Activated T-helper 9 cell treated with anti-CD3 and anti-CD28 coated beads, Interleukin-2, amount 50 U/mL, for 16 hours (primary cell): Measurements from ENCODE around the gene LAD1.

Experiments
- DNase-seq: peaks from one replicate; pipeline ENCODE4 v3.0.0-alpha.2; 2020; ENCODE audit warnings: low read depth

The LAD1 gene

DNA sequence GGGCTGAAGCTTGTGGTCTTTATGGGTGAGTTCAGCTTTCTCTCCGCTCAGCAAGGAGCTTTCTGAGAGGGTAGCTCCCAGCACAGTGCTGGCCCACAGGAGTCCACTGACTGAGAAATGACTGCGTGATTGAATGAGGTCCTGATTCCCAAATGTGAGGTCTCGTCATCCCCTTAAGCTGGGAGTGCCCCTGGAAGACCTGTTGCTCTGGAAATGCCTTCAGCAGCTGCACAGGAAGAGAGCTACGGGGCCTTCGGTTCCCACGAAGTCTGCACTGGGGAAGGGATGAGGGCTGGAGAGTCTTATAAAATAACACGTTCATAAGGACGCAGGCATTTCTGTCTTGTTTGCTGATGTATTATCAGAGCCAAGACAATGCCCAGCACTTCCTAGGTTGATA lies 35.7 kb downstream of the LAD1 start:
- DNase-seq = no peak

DNA sequence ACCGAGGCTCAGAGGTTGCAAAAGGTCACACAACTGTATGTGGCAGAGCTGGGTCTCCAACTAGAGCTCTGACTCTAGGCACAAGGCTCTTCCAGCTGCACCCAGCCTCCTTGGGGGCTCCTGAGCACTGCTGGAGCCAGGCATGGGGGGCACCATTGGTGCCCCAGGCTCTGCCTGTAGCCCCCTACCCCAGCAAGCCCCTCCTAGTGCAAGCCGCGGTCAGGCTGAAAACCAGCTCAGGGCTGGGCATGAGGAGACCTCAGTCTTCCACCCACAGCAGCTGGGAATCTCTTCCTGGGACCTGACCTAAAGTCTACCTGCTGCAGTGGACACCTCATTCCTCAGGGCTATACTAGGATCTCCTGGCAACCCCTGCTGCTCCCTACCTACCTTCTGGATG lies 36.2 kb downstream of the LAD1 start:
- DNase-seq = no peak

DNA sequence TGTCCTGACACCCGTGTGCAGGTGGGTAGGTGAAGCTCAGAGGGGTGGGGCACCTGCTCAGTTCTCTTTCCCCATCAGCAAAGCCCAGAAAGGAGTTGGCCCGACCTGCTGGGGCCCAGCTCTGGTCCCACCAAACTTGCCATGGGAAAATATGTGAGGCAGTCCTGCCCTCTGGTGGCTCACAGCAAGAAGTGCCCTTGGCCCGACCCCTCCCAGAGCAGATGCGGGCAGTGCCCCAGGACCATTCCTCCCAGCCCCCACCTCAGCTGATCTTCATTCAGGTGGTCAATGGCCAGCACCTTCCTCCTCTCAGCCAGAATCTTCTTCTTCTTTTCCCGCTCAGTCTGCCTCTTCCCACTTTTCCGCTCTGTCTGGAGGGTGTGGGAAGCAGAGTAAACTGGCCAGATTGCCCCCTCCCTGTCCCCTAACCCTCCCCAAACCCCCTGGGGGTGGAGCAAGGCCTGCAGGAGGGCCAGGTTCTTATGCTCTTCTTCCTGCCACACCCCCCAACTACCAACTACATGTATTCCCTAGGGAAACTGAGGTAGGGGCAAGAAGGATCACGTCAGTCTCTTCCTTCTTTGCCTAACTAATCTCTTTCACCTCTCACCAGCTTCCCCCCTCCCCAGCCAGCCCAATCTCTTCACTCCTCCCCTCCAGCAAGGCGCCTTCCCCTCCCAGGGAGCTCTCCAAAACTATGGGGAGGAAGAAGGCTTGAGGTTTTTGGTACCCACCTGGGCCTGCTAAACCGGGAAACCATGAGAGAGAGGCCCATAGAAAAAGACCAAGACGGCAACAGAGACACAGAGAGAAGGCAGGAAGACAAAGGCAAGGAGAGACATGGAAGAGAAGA lies 37.2 kb downstream of the LAD1 start:
- no peak for DNase-seq

DNA sequence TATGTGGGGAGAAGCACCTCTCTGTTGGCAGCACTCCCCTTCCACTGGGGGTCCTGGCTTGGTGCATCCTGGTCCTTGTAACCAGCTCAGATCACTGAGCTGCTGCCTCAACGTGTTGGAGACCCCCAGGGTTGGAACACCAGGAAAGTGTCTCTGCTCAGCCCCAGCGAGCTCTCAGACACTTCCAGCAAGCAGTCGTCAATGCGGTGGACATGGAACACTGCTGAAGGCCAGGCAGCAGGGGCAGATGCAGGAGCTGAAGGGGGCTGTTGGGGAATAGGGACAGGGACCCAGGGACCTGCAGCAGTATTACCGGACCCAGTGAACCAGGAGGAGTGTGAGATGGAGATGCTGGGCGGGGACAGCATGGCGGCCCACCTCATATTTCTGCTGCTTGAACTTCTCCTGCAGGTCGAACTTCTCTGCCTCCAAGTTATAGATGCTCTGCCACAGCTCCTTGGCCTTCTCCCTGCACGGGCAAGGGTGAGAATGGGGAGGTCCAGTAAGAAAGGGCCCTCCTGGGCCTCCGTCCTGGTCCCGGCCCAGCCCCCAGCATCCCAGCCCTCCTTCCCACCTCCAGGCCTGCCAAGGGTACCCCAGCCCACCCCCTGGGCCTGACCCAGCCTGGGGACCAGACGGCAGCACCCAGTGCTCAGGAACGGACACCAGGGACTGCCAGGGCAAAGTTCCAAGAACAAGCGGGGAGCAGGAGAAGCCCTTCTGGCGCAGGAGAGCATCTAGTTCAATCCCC lies 38.0 kb downstream of the LAD1 start:
- no peak for DNase-seq

DNA sequence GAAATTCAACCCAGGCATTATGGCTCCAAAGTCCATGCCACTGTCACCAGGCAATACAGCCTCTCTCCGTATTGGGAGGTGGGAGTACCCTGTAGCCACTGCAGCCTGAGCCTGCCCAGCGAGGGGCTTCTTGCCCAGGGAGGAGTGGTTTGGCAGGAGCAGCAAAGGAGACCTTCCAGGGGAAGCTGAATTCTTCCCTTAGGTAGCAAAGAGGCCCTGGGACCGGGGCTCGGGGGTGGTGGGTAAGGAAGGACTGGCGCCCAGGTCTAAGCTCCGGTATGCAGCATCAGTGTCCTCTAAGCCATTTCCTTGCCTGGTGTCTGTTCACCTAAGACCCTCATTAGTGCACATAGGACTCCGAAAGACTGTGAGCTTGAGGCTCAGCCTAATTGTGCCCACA lies 38.6 kb downstream of the LAD1 start:
- DNase-seq = no peak

DNA sequence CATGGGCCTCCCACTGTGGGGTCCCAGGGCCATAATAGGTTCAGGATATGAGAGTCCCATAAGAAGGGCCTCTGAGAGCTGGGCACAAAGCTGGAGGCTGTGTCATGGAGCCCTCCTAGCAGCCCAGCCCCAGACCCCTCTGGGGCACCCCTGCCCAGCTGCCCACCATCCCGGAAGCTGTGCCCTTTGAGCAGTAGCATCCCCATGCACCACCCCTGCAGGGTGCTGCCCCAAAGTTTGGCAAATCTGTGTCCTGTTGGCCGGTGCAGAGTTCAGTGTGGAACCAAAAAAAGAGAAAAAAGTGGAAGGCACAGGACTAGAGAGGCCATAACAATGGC lies 39.3 kb downstream of the LAD1 start:
- DNase-seq = no peak

DNA sequence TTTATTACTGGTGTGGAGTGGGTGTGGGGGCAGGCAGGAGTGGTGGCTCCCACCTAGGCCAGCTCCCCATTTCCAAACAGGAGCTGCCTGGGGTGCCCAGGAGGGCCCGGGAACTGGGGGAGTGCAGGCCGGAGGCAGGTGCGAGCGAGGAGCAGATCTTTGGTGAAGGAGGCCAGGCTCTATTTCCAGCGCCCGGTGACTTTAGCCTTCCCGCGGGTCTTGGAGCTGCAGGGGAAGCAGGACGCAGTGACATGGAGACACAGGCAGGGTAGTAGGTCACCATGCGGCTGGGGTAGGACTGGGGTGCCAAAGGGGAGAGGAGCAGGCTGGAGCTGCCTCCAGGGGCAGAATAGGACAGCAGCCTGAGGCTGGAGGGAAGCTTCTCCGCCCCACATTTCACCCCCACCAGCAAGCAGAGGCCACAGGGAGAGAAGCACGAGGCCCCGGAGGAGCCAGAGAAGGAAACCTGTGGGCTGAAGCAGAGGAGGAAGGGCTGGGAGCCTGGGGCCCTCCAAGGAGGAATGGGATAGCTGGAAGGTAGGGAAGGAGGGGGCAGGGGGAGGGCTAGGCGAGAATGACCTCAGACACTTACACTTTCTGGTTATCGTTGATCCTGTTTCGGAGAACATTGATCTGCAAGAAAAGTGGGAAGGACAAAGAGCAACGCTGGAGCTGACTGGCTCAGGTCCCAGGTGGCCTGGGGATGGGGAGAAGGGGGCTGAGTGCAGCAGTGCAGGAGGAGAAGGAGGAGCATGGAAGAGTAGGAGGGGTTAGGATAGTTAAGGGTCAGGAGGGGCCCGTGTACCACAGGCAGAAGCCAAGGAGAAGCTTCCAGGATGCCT lies 39.9 kb downstream of the LAD1 start:
- no peak for DNase-seq

GRCh38 chr1:201358596-201358995 lies 40.5 kb downstream of the LAD1 start:
- no peak for DNase-seq

GRCh38 chr1:201357636-201358348 lies 41.3 kb downstream of the LAD1 start:
- no peak for DNase-seq

GRCh38 chr1:201357211-201357610 lies 41.9 kb downstream of the LAD1 start:
- no peak for DNase-seq

DNA sequence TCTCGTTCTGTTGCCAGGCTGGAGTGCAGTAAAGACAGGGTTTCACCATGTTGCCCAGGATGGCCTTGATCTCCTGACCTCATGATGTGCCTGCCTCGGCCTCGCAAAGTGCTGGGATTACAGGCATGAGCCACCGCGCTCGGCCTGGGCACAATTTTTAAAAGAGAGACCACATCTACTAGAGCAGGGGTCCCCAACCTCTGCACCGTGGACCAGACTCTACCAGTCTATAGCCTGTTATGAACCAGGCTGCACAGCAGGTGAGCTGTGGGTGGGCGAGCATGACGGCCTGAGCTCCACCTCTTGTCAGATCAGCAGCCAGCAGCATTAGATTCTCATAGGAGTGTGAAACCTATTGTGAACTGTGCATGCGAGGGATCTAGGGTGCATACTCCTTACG lies 42.4 kb downstream of the LAD1 start:
- no peak for DNase-seq

DNA sequence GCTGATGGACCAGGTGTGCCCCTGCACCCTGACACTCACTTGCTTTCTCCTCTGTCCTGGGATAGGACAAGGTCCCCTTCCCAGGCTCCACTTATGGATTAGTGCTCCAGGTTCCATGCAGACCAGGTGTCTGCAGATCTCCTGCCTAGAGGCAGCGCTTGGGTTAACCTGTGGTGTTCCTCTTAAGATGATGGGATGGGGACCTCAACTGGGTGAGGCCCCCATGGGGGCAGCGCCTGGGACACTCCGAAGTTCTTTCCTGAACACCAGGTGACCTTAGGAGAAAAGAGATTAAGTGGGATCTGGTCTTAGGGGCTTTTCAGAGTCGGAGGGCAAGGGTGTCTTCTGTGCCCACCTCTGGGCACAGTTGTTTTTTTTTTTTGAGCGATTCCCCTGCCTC lies 42.9 kb downstream of the LAD1 start:
- no peak for DNase-seq

- no peak for DNase-seq
Observed at GRCh38 chr1:201355471-201355870, 43.7 kb downstream of the LAD1 start.

GRCh38 chr1:201354901-201355295 lies 44.2 kb downstream of the LAD1 start:
- no peak for DNase-seq

- no peak for DNase-seq
Observed at GRCh38 chr1:201354151-201354900, 44.8 kb downstream of the LAD1 start.

DNA sequence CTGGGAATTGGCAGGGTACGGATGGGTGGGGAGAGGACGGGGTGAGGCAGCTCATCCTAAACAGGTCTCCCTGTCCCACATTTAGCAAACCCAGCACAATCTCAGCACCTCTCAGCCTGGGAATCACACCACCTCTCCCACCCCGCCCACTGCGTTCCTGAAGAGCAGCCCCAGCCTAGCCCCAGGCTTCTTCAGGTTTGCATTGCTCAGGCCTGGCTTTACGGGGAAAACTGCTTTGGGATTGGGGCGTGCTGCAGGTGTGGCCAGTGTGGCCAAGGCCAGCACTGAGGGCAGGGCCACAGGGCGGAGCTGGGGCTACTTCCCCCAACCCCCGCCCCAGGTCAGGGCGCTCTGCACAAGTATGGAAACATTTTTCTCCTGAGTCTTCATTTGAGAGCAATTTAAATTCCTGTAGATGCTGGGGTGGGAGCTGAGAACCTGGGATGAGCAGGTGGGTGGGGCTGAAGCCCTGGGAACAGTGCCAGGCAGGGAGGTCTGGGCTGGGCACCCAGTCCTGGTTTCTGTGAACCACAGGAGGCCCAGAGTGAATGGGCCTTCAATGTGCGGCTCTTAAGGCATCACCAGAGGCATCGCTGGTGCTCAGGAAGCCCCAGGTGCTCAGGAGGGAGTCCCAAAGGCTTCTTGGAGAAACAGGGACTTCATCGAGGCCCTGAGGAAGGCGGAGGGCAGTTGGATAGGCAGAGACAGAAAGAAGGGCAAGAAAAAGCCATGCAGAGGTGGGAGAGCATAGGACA lies 45.8 kb downstream of the LAD1 start:
- no peak for DNase-seq

DNA sequence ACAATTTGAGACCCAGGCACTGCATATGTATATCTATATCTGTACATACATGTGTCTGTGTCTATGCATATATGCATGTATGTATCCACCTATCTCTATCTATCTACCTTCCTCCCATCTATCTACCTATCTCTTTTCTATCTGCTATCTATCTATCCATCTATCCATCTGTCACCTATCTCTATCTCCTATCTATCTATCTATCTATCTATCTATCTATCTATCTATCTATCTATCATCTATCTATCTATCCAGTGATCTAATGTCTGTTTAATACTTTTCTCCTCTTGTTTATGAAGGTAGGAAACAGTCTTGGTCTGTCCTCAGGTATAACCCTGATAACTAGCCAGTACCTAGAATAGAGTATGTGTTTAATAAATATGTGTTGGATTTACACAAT lies 47.5 kb downstream of the LAD1 start:
- DNase-seq = no peak

DNA sequence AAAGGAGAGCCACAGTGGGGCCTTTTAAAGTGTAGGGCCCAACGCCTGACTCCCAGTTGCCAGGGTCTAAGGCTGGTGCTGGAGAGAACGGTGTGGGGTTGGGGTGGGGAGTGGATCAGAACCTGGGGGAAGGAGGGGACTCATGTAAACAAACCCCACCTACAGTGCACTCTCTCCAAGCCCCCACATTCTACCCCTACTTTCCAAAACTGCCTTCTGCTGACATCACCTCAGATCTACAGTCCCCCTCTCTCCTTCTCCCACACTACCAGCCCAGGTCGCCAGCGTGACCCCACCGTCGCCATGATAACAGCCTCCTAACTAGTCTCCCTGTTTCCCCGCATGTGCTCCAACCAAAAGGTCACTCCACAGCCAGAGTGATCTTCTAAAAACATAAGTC lies 48.2 kb downstream of the LAD1 start:
- DNase-seq = no peak

DNA sequence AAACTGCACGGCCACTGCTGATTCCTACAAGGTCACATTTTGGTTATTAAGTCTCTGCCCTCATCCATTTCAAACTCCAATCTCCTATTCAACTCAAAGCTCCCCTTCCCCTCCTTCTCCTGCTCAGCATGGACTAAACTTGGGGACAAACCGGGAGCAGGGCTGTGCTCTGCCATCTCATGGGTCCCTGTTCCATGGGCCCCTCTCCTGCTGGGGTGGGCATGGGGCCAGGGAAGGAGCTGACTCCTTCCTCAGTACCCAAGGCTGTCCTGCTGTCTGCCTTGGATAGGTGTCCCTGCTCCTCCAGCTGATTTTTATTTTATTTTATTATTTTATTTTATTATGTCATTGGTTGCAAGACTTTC lies 48.8 kb downstream of the LAD1 start:
- no peak for DNase-seq

DNA sequence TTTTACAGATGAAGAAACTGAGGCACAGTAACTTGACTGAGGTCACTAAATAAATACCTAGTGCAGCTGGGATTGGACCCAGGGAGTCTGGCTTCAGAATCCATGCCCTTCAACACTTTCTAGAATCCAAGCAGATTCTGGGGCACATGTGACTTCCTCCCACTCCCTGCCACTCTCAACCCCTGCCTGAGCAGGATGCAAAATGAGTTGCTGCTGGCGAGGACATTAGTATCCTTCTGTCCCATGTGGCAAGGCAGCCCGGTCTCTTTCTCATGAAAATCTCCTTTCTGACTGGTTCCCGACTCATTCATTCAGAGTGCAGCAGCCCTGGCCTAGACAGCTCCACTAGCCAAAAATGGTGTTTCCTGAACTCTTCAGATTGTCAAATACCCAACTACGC lies 50.0 kb downstream of the LAD1 start:
- DNase-seq = no peak

GRCh38 chr1:201348211-201348566 lies 50.9 kb downstream of the LAD1 start:
- no peak for DNase-seq
